ENCODE measurements around the gene RAET1G. TPM values are rescaled to one million over a fixed set of nuclear protein-coding genes. Genes with fewer than 3 reads are reported as not detected.

RAET1G gene
- total RNA-seq, 1 experiment from 2014 or later = 1.5 TPM

DNA sequence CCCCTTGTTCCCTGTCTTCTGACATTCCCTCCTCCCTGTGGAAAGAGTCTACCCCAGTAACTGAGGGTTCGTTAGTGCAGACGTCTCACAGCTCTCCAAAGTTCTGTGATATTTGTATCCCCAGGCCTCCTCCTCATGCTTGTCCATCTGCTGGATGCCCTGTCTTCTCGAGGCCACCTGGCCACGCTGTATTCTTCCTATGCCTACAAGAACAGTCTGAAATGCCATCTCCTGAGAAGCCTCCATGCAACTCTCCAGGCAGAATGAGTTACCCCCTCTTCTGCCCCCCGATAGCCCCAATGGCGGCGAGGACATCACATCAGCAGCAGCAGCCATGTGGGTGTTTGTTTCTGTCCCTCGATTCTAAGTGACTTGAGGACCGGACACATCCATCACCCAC, 28.2 kb upstream of the RAET1G start:
- intact Hi-C loops (cut with micrococcal nuclease) = no loop called here
- Histone ChIP-seq H3K9ac (ENCODE audit: low read length) (no peak overlapping the region), H3K4me1 (ENCODE audit: insufficient read depth, low read length) (no peaks in the 10 kb centered on the region), H3K27ac (ENCODE audit: low read length) (no peak overlapping the region), H3K4me3 (ENCODE audit: low read length) (no peak overlapping the region), H3F3A (ENCODE audit: low read length, unreplicated experiment) (no peaks in the 10 kb centered on the region), H2AFZ (ENCODE audit: low read length) (no peak overlapping the region), H3K4me2 (ENCODE audit: low read length) (no peak overlapping the region), H4K20me1 (ENCODE audit: low read length) (no peaks in the 10 kb centered on the region), H3K79me2 (ENCODE audit: low read length) (no peaks in the 10 kb centered on the region), H3K9me2 (replicated peaks; ENCODE audit: low read length) (no peaks in the 10 kb centered on the region), H3K9me3 (ENCODE audit: low read length) (no peaks in the 10 kb centered on the region), H3K27me3 (ENCODE audit: low read length) (no peaks in the 10 kb centered on the region), H3K36me3 (ENCODE audit: low read depth, low read length) (no peaks in the 10 kb centered on the region)
- no peak for ATAC-seq
- POLR2A ChIA-PET (ENCODE audit: unreplicated experiment) = no interaction called here
- TF ChIP-seq EZH2phosphoT487 (IDR thresholded peaks at IDR 0.05; ENCODE audit: borderline replicate concordance, low read length) (no peak), EZH2 (IDR thresholded peaks at IDR 0.05; ENCODE audit: low read length, unreplicated experiment) (no peak), CTCF (conservative IDR thresholded peaks at IDR 0.05; ENCODE audit: low read depth, low read length) (no peak)
- CTCF ChIA-PET = interaction anchor here (0.6 kb wide), 1 partner anchor 66 kb away, joined by 4 read pairs; no protein-coding TSS in a partner anchor
- no TSS peak for BruUV-seq (replicated peaks)
- no peak for DNase-seq

DNA sequence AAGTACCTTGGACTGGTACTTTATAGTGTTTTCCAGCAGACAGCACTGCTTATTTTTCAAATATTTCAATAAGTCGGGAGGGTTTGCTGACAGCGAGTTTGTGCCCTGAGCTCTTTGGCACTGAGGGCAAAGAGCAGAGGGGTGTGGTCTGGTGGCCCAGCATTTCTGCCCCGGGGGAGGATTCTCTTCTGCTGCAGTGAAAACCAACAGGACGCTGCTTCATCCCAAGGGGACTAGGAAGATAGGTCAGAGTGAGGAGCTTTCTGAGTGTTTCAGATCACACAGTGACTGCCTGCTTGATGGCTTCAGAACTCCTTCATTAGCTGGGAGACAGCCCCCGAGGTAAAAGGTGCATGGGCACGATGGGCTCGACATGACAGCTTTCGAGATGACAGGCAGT, 27.5 kb upstream of the RAET1G start:
- Histone ChIP-seq H3K79me2 (ENCODE audit: low read length) (no peaks in the 10 kb centered on the region), H3K9ac (ENCODE audit: low read length) (no peak overlapping the region), H3K4me1 (ENCODE audit: insufficient read depth, low read length) (no peaks in the 10 kb centered on the region), H3K36me3 (ENCODE audit: low read depth, low read length) (no peaks in the 10 kb centered on the region), H3F3A (ENCODE audit: low read length, unreplicated experiment) (no peaks in the 10 kb centered on the region), H3K27me3 (ENCODE audit: low read length) (no peaks in the 10 kb centered on the region), H3K9me3 (ENCODE audit: low read length) (no peaks in the 10 kb centered on the region), H3K9me2 (replicated peaks; ENCODE audit: low read length) (no peaks in the 10 kb centered on the region), H3K4me3 (ENCODE audit: low read length) (no peak overlapping the region), H2AFZ (ENCODE audit: low read length) (no peak overlapping the region), H4K20me1 (ENCODE audit: low read length) (no peaks in the 10 kb centered on the region), H3K4me2 (ENCODE audit: low read length) (no peak overlapping the region), H3K27ac (ENCODE audit: low read length) (no peak overlapping the region)
- CTCF ChIA-PET = interaction anchor here (0.6 kb wide), 1 partner anchor 67 kb away, joined by 4 read pairs; no protein-coding TSS in a partner anchor
- intact Hi-C loops (cut with micrococcal nuclease) = no loop called here
- TF ChIP-seq EZH2 (IDR thresholded peaks at IDR 0.05; ENCODE audit: low read length, unreplicated experiment) = no peak
- no peak for TF ChIP-seq CTCF (conservative IDR thresholded peaks at IDR 0.05; ENCODE audit: low read depth, low read length)
- no peak for TF ChIP-seq EZH2phosphoT487 (IDR thresholded peaks at IDR 0.05; ENCODE audit: borderline replicate concordance, low read length)
- no peak for DNase-seq
- POLR2A ChIA-PET (ENCODE audit: unreplicated experiment) = no interaction called here
- BruUV-seq (replicated peaks) = no TSS peak
- ATAC-seq = no peak

GRCh38 chr6:149948616-149949015, 25.7 kb upstream of the RAET1G start:
- Histone ChIP-seq H4K20me1 (ENCODE audit: low read length) (no peaks in the 10 kb centered on the region), H3F3A (ENCODE audit: low read length, unreplicated experiment) (no peaks in the 10 kb centered on the region), H3K9ac (ENCODE audit: low read length) (no peak overlapping the region), H3K27me3 (ENCODE audit: low read length) (no peaks in the 10 kb centered on the region), H3K36me3 (ENCODE audit: low read depth, low read length) (no peaks in the 10 kb centered on the region), H3K9me3 (ENCODE audit: low read length) (no peaks in the 10 kb centered on the region), H3K4me2 (ENCODE audit: low read length) (no peak overlapping the region), H3K4me3 (ENCODE audit: low read length) (no peak overlapping the region), H3K4me1 (ENCODE audit: insufficient read depth, low read length) (no peaks in the 10 kb centered on the region), H3K9me2 (replicated peaks; ENCODE audit: low read length) (no peaks in the 10 kb centered on the region), H3K27ac (ENCODE audit: low read length) (no peak overlapping the region), H3K79me2 (ENCODE audit: low read length) (no peaks in the 10 kb centered on the region), H2AFZ (ENCODE audit: low read length) (no peak overlapping the region)
- ATAC-seq (no peak), DNase-seq (no peak)
- intact Hi-C loops (cut with micrococcal nuclease) = no loop called here
- ChIA-PET CTCF (no interaction called here), POLR2A (ENCODE audit: unreplicated experiment) (no interaction called here)
- TF ChIP-seq EZH2 (IDR thresholded peaks at IDR 0.05; ENCODE audit: low read length, unreplicated experiment) (no peak), EZH2phosphoT487 (IDR thresholded peaks at IDR 0.05; ENCODE audit: borderline replicate concordance, low read length) (no peak), CTCF (conservative IDR thresholded peaks at IDR 0.05; ENCODE audit: low read depth, low read length) (no peak)
- no TSS peak for BruUV-seq (replicated peaks)

All from PC-3 (cell line).